GM18498 (cell line): ENCODE data around the gene PDCD1.

Experiments used
- ATAC-seq: cut with Tn5 transposase; IDR thresholded peaks from one replicate; pipeline ENCODE4 v1.9.1; 2021; ENCODE audit warnings: mild to moderate bottlenecking, moderate library complexity; ENCODE audit not compliant: unreplicated experiment

PDCD1 gene

GRCh38 chr2:241852981-241853631 is 5.6 kb downstream of the PDCD1 start:
- ATAC-seq, result no peak

GRCh38 chr2:241852116-241852980 is 6.3 kb downstream of the PDCD1 start:
- ATAC-seq, result no peak

GRCh38 chr2:241851325-241852115 is 7.2 kb downstream of the PDCD1 start:
- ATAC-seq, result no peak

GRCh38 chr2:241850544-241851324 is 8.0 kb downstream of the PDCD1 start:
- ATAC-seq, result no peak

- ATAC-seq, result no peak
Observed at GRCh38 chr2:241849616-241850543, 8.8 kb downstream of the PDCD1 start.

- ATAC-seq, result no peak
Observed at GRCh38 chr2:241848761-241849615, 9.7 kb downstream of the PDCD1 start.

GRCh38 chr2:241846406-241846805 is 12.3 kb downstream of the PDCD1 start:
- ATAC-seq, result no peak

GRCh38 chr2:241844831-241845578 is 13.7 kb downstream of the PDCD1 start:
- no peak for ATAC-seq

GRCh38 chr2:241844066-241844728 is 14.5 kb downstream of the PDCD1 start:
- ATAC-seq, result peak; percentile 72

- ATAC-seq, result peak; percentile 4
Observed at GRCh38 chr2:241843321-241844065, 15.2 kb downstream of the PDCD1 start.

- ATAC-seq, result no peak
Observed at GRCh38 chr2:241842620-241843211, 16.0 kb downstream of the PDCD1 start.

GRCh38 chr2:241842067-241842415 is 16.7 kb downstream of the PDCD1 start:
- no peak for ATAC-seq

GRCh38 chr2:241841181-241842066 is 17.3 kb downstream of the PDCD1 start:
- ATAC-seq, result no peak

- no peak for ATAC-seq
Observed at GRCh38 chr2:241837197-241837965, 21.3 kb downstream of the PDCD1 start.

GRCh38 chr2:241836292-241836691 is 22.4 kb downstream of the PDCD1 start:
- ATAC-seq, result no peak
